ENCODE data around the gene WTAP.

WTAP gene

GRCh38 chr6:159777240-159777904 is 50.1 kb downstream of the WTAP start:
- DNase-seq (ENCODE audit: extremely low spot score), result no peak
- POLR2A ChIA-PET, result interaction anchor here (0.7 to 1.2 kb wide), 3 partner anchors 11 to 15 kb away, joined by 3 to 8 read pairs (median 5); partner anchors contain the start of genes ACAT2, MRPL18 and TCP1
- CTCF ChIA-PET, result no interaction called here
- TF ChIP-seq HDGF (IDR thresholded peaks at IDR 0.05; ENCODE audit: borderline replicate concordance) (no peak), ELF4 (IDR thresholded peaks at IDR 0.05) (no peak), FOXA1 (IDR thresholded peaks at IDR 0.05) (no peak), PKNOX1 (IDR thresholded peaks at IDR 0.05) (no peak), BHLHE40 (IDR thresholded peaks at IDR 0.05; ENCODE audit: borderline replicate concordance) (no peak), FOXM1 (IDR thresholded peaks at IDR 0.05; ENCODE audit: borderline replicate concordance) (no peak), SUZ12 (IDR thresholded peaks at IDR 0.05) (no peak), SP1 (IDR thresholded peaks at IDR 0.05) (no peak), NFRKB (IDR thresholded peaks at IDR 0.05) (no peak), ARNT (IDR thresholded peaks at IDR 0.05) (no peak), LEF1 (IDR thresholded peaks at IDR 0.05; ENCODE audit: borderline replicate concordance) (no peak), L3MBTL2 (conservative IDR thresholded peaks at IDR 0.05) (no peak), CTBP1 (IDR thresholded peaks at IDR 0.05; ENCODE audit: borderline replicate concordance) (no peak), ZNF384 (IDR thresholded peaks at IDR 0.05) (no peak), FOXK2 (IDR thresholded peaks at IDR 0.05) (no peak), TARDBP (IDR thresholded peaks at IDR 0.05) (no peak)

- CTCF ChIA-PET, result no interaction called here
- DNase-seq (ENCODE audit: extremely low spot score), result no peak
- no peak for TF ChIP-seq L3MBTL2 (conservative IDR thresholded peaks at IDR 0.05)
- no peak for TF ChIP-seq FOXA1 (IDR thresholded peaks at IDR 0.05)
- TF ChIP-seq FOXM1 (IDR thresholded peaks at IDR 0.05; ENCODE audit: borderline replicate concordance), result no peak
- no peak for TF ChIP-seq CTBP1 (IDR thresholded peaks at IDR 0.05; ENCODE audit: borderline replicate concordance)
- TF ChIP-seq NFRKB (IDR thresholded peaks at IDR 0.05), result no peak
- no peak for TF ChIP-seq SP1 (IDR thresholded peaks at IDR 0.05)
- no peak for TF ChIP-seq ARNT (IDR thresholded peaks at IDR 0.05)
- TF ChIP-seq FOXK2 (IDR thresholded peaks at IDR 0.05), result no peak
- TF ChIP-seq BHLHE40 (IDR thresholded peaks at IDR 0.05; ENCODE audit: borderline replicate concordance), result no peak
- no peak for TF ChIP-seq SUZ12 (IDR thresholded peaks at IDR 0.05)
- no peak for TF ChIP-seq LEF1 (IDR thresholded peaks at IDR 0.05; ENCODE audit: borderline replicate concordance)
- TF ChIP-seq TARDBP (IDR thresholded peaks at IDR 0.05), result no peak
- TF ChIP-seq PKNOX1 (IDR thresholded peaks at IDR 0.05), result no peak
- no peak for TF ChIP-seq ELF4 (IDR thresholded peaks at IDR 0.05)
- POLR2A ChIA-PET, result interaction anchor here (0.7 to 1.5 kb wide), 3 partner anchors 11 to 12 kb away, joined by 5 to 9 read pairs (median 8); partner anchors contain the start of genes MRPL18 and TCP1
Observed at GRCh38 chr6:159778131-159778530, 50.8 kb downstream of the WTAP start.

- no peak for DNase-seq (ENCODE audit: extremely low spot score)
- no peak for TF ChIP-seq LEF1 (IDR thresholded peaks at IDR 0.05; ENCODE audit: borderline replicate concordance)
- TF ChIP-seq FOXM1 (IDR thresholded peaks at IDR 0.05; ENCODE audit: borderline replicate concordance), result no peak
- TF ChIP-seq ARNT (IDR thresholded peaks at IDR 0.05), result no peak
- no peak for TF ChIP-seq PKNOX1 (IDR thresholded peaks at IDR 0.05)
- no peak for TF ChIP-seq ELF4 (IDR thresholded peaks at IDR 0.05)
- no peak for TF ChIP-seq FOXA1 (IDR thresholded peaks at IDR 0.05)
- no peak for TF ChIP-seq SUZ12 (IDR thresholded peaks at IDR 0.05)
- TF ChIP-seq ZNF384 (IDR thresholded peaks at IDR 0.05), result no peak
- CTCF ChIA-PET, result no interaction called here
- POLR2A ChIA-PET, result interaction anchor here (1.1 to 1.5 kb wide), 2 partner anchors 11 to 17 kb away, joined by 3 to 9 read pairs; partner anchors contain the start of genes ACAT2, MRPL18 and TCP1
Observed at GRCh38 chr6:159778542-159779103, 51.3 kb downstream of the WTAP start.

- TF ChIP-seq NFRKB (IDR thresholded peaks at IDR 0.05), result no peak
- no peak for TF ChIP-seq L3MBTL2 (conservative IDR thresholded peaks at IDR 0.05)
- no peak for TF ChIP-seq ARNT (IDR thresholded peaks at IDR 0.05)
- no peak for TF ChIP-seq HDGF (IDR thresholded peaks at IDR 0.05; ENCODE audit: borderline replicate concordance)
- TF ChIP-seq FOXM1 (IDR thresholded peaks at IDR 0.05; ENCODE audit: borderline replicate concordance), result no peak
- TF ChIP-seq PKNOX1 (IDR thresholded peaks at IDR 0.05), result no peak
- TF ChIP-seq ELF4 (IDR thresholded peaks at IDR 0.05), result no peak
- no peak for TF ChIP-seq ZNF384 (IDR thresholded peaks at IDR 0.05)
- TF ChIP-seq SUZ12 (IDR thresholded peaks at IDR 0.05), result no peak
- no peak for TF ChIP-seq FOXA1 (IDR thresholded peaks at IDR 0.05)
- no peak for TF ChIP-seq FOXK2 (IDR thresholded peaks at IDR 0.05)
- TF ChIP-seq CTBP1 (IDR thresholded peaks at IDR 0.05; ENCODE audit: borderline replicate concordance), result no peak
- no peak for TF ChIP-seq LEF1 (IDR thresholded peaks at IDR 0.05; ENCODE audit: borderline replicate concordance)
- no peak for TF ChIP-seq BHLHE40 (IDR thresholded peaks at IDR 0.05; ENCODE audit: borderline replicate concordance)
- TF ChIP-seq SP1 (IDR thresholded peaks at IDR 0.05), result no peak
- TF ChIP-seq TARDBP (IDR thresholded peaks at IDR 0.05), result no peak
- POLR2A ChIA-PET, result interaction anchor here (1.0 to 5.2 kb wide), 9 partner anchors 14 to 94 kb away, joined by 3 to 97 read pairs (median 3); partner anchors contain the start of genes ACAT2 and WTAP
- no peak for DNase-seq (ENCODE audit: extremely low spot score)
- CTCF ChIA-PET, result interaction anchor here (0.6 kb wide), 1 partner anchor 638 kb away, joined by 4 read pairs; no protein-coding TSS in a partner anchor
Observed at GRCh38 chr6:159788276-159788675, 61.0 kb downstream of the WTAP start.
